Thoracic aorta (tissue), 2 donors: Measurements from ENCODE around the gene GAB2. TPM values are rescaled to one million over a fixed set of nuclear protein-coding genes. Genes with fewer than 3 reads are reported as not detected.
"Not testable (repeated sequence)": the region's sequence is repeated elsewhere in the genome, so short reads cannot be mapped to it uniquely, and the experiment has no call there.

Experiments used
- ATAC-seq: fragments of 150-250 bp; one replicate; pipeline ENCODE4 v1.8.0; 2017; ENCODE audit warnings: low read depth; ENCODE audit not compliant: insufficient number of reproducible peaks, low FRiP score
- DNase-seq: peaks from one replicate; pipeline ENCODE4 v3.0.0-alpha.2; 2020; ENCODE audit warnings: low spot score
- H3K27ac ChIP-seq, 2 donors: fragments of 200-600 bp; sonication (generic); 1 replicate in 1 of 2; 2 replicates in 1 of 2; pipeline ENCODE4 v1.5.1; 2016; ENCODE audit warnings: mild to moderate bottlenecking in 2 of 2, moderate library complexity in 2 of 2
- H3K27me3 ChIP-seq: fragments of 200-600 bp; sonication (generic); replicated peaks from 2 replicates; pipeline ENCODE4 v1.6.0; 2016; ENCODE audit warnings: mild to moderate bottlenecking; ENCODE audit not compliant: insufficient read depth
- H3K36me3 ChIP-seq: fragments of 200-600 bp; sonication (generic); one replicate; pipeline ENCODE4 v1.5.1; 2016
- H3K4me1 ChIP-seq, 2 donors: fragments of 200-600 bp; sonication (generic); 1 replicate in 1 of 2; 2 replicates in 1 of 2; pipeline versions ENCODE4 v1.5.1 to v1.6.0; 2016; ENCODE audit warnings: low read depth in 2 of 2, mild to moderate bottlenecking in 1 of 2; ENCODE audit not compliant: control insufficient read depth in 1 of 2
- H3K4me3 ChIP-seq: fragments of 200-600 bp; sonication (generic); 2 replicates; pipeline ENCODE4 v1.5.1; 2016; ENCODE audit warnings: mild to moderate bottlenecking
- H3K9me3 ChIP-seq: fragments of 200-600 bp; sonication (generic); 2 replicates; pipeline ENCODE4 v1.5.1; 2016
- total RNA-seq, 2 donors: library from RNA; depleted of rRNA; stranded (reverse); fragments of >200 nt; gene quantifications; one replicate each; pipeline versions ENCODE4 v1.1.0 to v1.2.3, GENCODE V29; 2016
- TF ChIP-seq, protein P1 (sequence below): fragments of 200-600 bp; sonication (generic); IDR thresholded peaks from one replicate; pipeline ENCODE4 v1.5.1; 2019; ENCODE audit warnings: antibody characterized with exemption

The GAB2 gene
- total RNA-seq, 2 donors from 2014 or later, result 65.4 to 91.5 TPM

DNA sequence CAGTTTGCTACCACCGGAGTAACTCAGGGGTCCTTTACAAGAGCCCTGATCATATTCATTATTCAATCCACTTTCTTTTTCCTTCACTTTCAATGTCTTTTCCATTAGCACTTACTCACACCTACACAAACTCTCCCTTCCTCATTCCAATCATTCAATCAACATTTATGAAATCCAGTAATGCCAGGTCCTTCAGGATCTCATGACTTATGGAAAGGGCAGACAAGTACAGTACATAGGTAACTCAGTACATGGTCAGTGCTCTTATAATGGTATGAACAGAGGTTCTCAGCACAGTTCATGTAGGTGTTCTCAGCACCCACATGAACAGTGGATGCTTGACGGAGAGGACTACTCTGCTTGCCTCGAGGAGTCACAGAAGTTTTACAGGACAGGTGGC, 122.3 kb downstream of the GAB2 start:
- no peak overlapping the region for H3K27ac ChIP-seq
- no peaks in the 10 kb centered on the region for H3K36me3 ChIP-seq
- no peaks in the 10 kb centered on the region for H3K9me3 ChIP-seq
- ATAC-seq (no peak), DNase-seq (no peak)
- H3K27me3 ChIP-seq, result no peaks in the 10 kb centered on the region
- H3K4me1 ChIP-seq, result peaks cover 20 to 48% of the 10 kb centered on the region in 2 donors
- H3K4me3 ChIP-seq, result no peak overlapping the region
- TF ChIP-seq, protein P1, sequence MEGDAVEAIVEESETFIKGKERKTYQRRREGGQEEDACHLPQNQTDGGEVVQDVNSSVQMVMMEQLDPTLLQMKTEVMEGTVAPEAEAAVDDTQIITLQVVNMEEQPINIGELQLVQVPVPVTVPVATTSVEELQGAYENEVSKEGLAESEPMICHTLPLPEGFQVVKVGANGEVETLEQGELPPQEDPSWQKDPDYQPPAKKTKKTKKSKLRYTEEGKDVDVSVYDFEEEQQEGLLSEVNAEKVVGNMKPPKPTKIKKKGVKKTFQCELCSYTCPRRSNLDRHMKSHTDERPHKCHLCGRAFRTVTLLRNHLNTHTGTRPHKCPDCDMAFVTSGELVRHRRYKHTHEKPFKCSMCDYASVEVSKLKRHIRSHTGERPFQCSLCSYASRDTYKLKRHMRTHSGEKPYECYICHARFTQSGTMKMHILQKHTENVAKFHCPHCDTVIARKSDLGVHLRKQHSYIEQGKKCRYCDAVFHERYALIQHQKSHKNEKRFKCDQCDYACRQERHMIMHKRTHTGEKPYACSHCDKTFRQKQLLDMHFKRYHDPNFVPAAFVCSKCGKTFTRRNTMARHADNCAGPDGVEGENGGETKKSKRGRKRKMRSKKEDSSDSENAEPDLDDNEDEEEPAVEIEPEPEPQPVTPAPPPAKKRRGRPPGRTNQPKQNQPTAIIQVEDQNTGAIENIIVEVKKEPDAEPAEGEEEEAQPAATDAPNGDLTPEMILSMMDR, result no peak

DNA sequence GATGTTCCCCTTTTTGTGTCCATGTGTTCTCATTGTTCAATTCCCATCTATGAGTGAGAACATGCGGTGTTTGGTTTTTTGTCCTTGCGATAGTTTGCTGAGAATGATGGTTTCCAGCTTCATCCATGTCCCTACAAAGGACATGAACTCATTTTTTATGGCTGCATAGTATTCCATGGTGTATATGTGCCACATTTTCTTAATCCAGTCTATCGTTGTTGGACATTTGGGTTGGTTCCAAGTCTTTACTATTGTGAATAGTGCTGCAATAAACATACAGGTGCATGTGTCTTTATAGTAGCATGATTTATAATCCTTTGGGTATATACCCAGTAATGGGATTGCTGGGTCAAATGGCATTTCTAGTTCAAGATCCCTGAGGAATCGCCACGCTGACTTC, 123.5 kb downstream of the GAB2 start:
- not testable (repeated sequence) for H3K9me3 ChIP-seq, H3K27me3 ChIP-seq, H3K27ac ChIP-seq, H3K36me3 ChIP-seq, ATAC-seq, H3K4me3 ChIP-seq, DNase-seq
- H3K4me1 ChIP-seq, result peaks cover 20 to 48% of the 10 kb centered on the region in 2 donors

DNA sequence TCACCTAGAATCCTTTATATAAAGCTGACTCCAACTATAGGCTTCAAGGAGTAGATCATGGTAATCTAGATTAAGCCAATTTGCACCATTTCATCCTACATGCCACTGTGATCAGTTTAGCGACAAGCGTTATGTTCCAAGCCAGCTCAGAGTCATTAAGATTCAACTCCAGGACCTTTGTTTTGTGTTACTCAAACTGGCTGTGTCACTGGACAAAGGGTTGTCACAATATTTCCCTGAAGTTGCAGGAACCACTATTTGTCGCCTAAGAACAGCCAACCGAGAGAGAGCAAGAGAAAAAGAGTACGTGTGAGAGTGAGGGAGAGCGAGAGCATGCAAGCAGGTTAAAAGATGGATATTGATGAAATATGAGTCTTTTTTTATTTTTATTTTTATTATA, 124.1 kb downstream of the GAB2 start:
- TF ChIP-seq, protein P1, result no peak
- ATAC-seq (no peak), DNase-seq (no peak)
- Histone ChIP-seq H3K36me3 (no peaks in the 10 kb centered on the region), H3K9me3 (peaks cover 4% of the 10 kb centered on the region), H3K27ac (no peak overlapping the region), H3K4me3 (no peak overlapping the region), H3K4me1 (peaks cover 20 to 43% of the 10 kb centered on the region in 2 donors), H3K27me3 (no peaks in the 10 kb centered on the region)

DNA sequence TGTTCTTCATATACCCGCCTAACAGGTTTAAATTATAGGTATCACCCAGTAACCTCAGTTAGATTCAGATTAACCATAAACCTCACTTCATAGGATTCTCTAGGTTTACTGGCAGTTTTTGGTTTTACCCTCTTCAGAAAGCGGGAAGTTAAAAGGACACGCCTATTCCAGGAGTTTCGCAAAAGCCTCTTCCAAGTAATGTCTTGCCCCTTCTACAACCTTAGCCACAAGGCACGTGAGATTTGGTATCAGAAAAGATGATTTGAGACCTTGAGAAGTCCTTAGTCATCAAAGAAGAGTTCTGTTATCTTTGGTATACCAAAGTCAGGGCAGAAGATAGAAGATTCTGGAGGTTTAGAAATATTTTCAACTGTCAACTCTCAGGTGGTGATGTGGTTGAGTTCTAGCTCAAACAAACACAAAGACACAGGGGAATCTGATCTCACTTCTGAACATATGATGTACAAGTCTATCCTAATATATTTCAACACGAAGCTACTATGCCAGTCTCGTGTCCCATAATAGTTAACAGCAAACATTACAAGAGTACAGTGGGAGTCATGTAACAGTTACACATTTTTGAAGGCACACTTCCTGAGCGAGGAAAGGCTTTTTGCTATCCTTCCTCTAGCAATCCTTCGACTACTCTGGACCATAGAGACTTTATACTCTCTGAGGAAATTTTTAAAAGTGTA, 125.4 kb downstream of the GAB2 start:
- H3K4me3 ChIP-seq, result no peak overlapping the region
- peaks cover 20 to 36% of the 10 kb centered on the region in 2 donors for H3K4me1 ChIP-seq
- TF ChIP-seq, protein P1, result no peak
- no peak for ATAC-seq
- no peaks in the 10 kb centered on the region for H3K27me3 ChIP-seq
- no peaks in the 10 kb centered on the region for H3K36me3 ChIP-seq
- H3K27ac ChIP-seq, result no peak overlapping the region
- no peak for DNase-seq
- H3K9me3 ChIP-seq, result peaks cover 7% of the 10 kb centered on the region

DNA sequence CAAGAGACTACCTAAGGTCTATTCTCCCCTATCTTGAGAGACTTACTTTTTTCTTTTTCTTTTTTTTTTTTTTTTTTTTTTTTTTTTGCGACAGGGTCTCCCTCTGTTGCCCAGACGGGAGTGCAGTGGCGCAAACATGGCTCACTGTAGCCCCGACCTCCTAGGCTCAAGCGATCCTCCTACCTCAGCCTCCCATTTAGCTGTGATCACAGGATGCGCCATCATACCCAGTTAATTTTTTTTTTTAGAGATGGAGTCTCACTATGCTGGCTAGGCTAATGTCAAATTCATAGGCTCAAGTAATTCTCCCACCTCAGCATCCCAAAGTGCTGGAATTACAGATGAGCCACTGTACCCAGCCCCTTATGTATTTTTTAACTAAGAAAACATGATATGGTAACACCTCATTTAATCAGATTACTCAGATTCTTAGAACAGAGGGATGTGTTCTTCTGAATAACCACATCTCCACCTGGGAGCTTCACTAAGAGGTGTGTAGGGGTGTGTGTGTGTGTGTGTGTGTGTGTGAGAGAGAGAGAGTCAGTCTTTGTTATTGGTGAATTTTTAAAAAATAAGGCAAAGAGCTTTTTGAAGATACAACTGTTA, 126.0 kb downstream of the GAB2 start:
- Histone ChIP-seq H3K27me3 (no peaks in the 10 kb centered on the region), H3K9me3 (peaks cover 7% of the 10 kb centered on the region), H3K36me3 (no peaks in the 10 kb centered on the region), H3K4me1 (peaks cover 20 to 33% of the 10 kb centered on the region in 2 donors), H3K27ac (no peak overlapping the region), H3K4me3 (no peak overlapping the region)
- TF ChIP-seq, protein P1, result no peak
- ATAC-seq (no peak), DNase-seq (no peak)
